ENCODE results near the gene SPATA6. TPM values are rescaled to one million over a fixed set of nuclear protein-coding genes. Genes with fewer than 3 reads are reported as not detected.
"Not testable (repeated sequence)": the region's sequence is repeated elsewhere in the genome, so short reads cannot be mapped to it uniquely, and the experiment has no call there.

SPATA6 gene
- total RNA-seq, 2 experiments from 2014 or later = 1.6 to 1.8 TPM

DNA sequence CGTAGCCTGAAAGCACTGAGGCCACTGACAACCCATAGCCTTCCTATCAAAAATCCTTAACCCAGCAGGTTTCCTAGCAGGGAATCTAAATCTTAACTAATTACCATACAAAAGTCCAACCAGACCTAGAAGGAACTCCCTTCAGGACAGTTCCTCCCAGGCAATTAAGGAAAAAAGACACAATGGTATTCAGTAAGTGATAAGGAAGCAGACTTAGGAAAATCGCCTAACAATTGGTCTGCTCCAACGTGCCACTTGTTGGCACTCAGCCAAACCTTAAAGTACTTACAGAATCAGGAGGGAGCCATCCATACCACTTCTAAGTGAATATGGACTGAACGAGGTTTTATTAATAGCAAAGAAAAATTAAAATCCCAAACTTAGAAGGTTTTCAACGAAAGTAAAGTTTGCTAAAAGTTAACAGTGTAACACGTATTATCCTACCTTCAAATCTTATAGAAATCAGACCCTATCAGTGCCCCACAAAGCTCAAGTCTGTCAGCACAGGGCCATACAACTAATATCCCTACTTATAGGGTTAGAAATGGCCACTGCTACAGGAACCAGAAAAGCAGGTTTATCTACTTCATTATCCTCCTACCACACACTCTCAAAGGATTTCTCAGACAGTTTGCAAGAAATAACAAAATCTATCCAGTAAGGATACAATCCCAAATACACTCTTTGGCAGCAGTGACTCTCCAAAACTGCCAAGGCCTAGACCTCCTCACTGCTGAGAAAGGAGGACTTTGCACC, 29.0 kb downstream of the SPATA6 start:
- Mint-ChIP-seq H3K27me3 (ENCODE audit: low read depth) (no peaks in the 10 kb centered on the region), H3K27ac (no peak overlapping the region), H3K9me3 (peaks cover 17% of the 10 kb centered on the region), H3K36me3 (ENCODE audit: low read depth) (peaks cover 2% of the 10 kb centered on the region), H3K4me3 (no peak overlapping the region), H3K4me1 (ENCODE audit: low read depth) (no peaks in the 10 kb centered on the region)
- CTCF ChIA-PET = no interaction called here
- DNase-seq = no peak
- intact Hi-C loops (cut with micrococcal nuclease) = no loop called here

DNA sequence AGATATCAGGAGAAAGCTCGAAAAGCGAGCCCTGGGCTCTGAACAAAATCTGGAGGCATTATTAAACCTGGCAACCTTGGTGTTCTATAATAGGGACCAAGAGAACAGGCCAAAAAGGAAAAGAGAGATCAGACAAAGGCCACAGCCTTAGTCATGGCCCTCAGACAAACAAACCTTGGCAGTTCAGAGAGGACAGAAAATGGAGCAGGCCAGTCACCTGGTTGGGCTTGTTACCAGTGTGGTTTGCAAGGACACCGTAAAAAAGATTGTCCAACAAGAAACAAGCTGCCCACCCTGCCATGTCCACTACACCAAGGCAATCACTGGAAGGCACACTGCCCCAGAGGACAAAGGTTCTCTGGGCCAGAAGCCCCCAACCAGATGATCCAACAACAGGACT, 31.2 kb downstream of the SPATA6 start:
- H3K4me1 Mint-ChIP-seq (ENCODE audit: low read depth); H3K4me3 Mint-ChIP-seq; intact Hi-C loops (cut with micrococcal nuclease); CTCF ChIA-PET; DNase-seq; H3K27me3 Mint-ChIP-seq (ENCODE audit: low read depth); H3K36me3 Mint-ChIP-seq (ENCODE audit: low read depth); H3K27ac Mint-ChIP-seq: not testable (repeated sequence)
- H3K9me3 Mint-ChIP-seq = peaks cover 19% of the 10 kb centered on the region

DNA sequence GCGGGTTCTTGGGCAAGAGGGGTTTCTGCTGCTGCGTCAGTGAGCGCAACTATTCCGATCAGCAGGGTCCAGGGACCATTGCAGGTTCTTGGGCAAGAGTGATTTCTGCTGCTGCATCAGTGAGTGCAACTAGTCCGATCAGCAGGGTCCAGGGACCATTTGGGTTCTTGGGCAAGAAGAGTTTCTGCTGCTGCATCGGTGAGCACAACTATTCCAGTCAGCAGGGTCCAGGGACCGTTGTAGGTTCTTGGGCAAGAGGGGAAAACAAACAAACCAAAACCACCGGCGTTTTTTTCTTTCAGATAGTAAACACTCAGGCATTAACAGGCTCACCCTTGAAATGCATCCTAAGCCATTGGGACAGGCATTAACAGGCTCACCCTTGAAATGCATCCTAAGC, 32.6 kb downstream of the SPATA6 start:
- Mint-ChIP-seq H3K4me1 (ENCODE audit: low read depth) (no peaks in the 10 kb centered on the region), H3K36me3 (ENCODE audit: low read depth) (peaks cover 2% of the 10 kb centered on the region), H3K27ac (no peak overlapping the region), H3K27me3 (ENCODE audit: low read depth) (no peaks in the 10 kb centered on the region), H3K4me3 (no peak overlapping the region), H3K9me3 (peaks cover 20% of the 10 kb centered on the region)
- CTCF ChIA-PET = no interaction called here
- no peak for DNase-seq
- intact Hi-C loops (cut with micrococcal nuclease) = no loop called here

DNA sequence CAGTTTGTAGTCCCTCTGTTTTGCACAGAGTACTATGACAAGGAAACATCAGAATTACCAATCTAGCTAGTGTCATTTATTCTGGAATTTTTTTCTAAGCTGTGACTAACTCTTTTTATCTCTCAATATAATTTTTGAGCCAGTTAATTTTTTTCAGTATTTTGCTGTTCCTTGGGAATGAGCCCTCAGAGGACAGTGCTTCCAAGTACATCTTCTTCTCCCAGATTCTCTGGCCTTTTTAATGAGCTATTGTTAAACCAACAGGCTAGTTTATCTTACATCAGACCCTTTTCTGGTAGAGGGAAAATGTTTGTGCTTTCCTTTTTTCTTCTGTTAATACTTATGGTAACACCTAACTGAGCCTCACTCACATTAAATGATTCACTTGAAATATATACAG, 34.6 kb downstream of the SPATA6 start:
- H3K4me3 Mint-ChIP-seq; H3K27me3 Mint-ChIP-seq (ENCODE audit: low read depth); H3K27ac Mint-ChIP-seq; H3K36me3 Mint-ChIP-seq (ENCODE audit: low read depth); intact Hi-C loops (cut with micrococcal nuclease); DNase-seq; CTCF ChIA-PET; H3K4me1 Mint-ChIP-seq (ENCODE audit: low read depth); H3K9me3 Mint-ChIP-seq: not testable (repeated sequence)

DNA sequence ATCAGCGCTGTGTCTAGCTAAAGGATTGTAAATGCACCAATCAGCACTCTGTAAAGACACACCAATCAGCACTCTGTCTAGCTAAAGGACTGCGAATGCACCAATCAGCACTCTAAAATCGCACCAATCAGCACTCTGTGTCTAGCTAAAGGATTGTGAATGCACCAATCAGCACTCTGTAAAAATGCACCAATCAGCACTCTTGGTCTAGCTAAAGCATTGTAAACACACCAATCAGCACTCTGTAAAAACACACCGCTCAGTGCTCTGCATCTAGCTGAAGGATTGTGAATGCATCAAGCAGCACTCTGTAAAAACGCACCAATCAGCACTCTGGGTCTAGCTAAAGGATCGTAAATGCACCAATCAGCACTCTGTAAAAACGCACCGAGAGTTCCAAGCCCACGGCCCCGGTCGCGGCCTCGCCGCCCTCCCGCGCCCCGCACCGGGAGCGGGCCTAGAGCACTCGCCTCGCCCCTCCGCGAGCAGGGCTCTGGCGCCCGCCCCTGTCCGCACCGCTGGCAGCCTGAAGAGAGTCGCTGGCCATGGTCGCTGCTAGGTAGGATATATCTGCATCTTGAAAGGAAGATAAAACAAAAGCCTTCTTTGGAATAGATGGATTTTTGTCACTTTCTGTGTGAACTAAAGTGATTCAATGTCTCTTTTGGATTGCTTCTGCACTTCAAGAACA, 36.5 kb downstream of the SPATA6 start:
- H3K4me1 Mint-ChIP-seq (ENCODE audit: low read depth); intact Hi-C loops (cut with micrococcal nuclease); CTCF ChIA-PET: not testable (repeated sequence)

DNA sequence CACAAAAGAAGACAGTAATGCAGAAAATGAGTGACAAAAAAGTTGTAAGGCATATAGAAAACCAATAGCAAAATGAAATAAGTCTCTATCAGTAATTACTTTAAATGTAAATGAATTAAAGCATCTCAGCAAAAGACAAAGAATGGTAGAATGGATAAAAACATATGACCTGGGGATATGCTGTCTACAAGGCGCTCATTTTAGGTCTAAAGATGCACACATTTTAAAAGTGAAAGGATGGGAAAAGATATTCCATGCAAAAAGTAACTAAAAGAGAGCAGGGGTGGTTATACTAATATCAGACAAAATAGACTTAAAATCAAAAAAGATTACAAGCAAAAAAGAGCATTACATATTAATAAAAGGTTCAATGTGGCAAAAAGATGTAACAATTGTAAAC, 41.2 kb downstream of the SPATA6 start:
- Mint-ChIP-seq H3K27ac (no peak overlapping the region), H3K4me1 (ENCODE audit: low read depth) (no peaks in the 10 kb centered on the region), H3K27me3 (ENCODE audit: low read depth) (peaks cover 4% of the 10 kb centered on the region), H3K4me3 (no peak overlapping the region), H3K9me3 (peaks cover 5% of the 10 kb centered on the region), H3K36me3 (ENCODE audit: low read depth) (no peaks in the 10 kb centered on the region)
- intact Hi-C loops (cut with micrococcal nuclease) = no loop called here
- CTCF ChIA-PET = no interaction called here
- no peak for DNase-seq

More for the DNA sequence above, 36.5 kb downstream of the SPATA6 start:
- not testable (repeated sequence) for H3K36me3 Mint-ChIP-seq (ENCODE audit: low read depth); H3K27ac Mint-ChIP-seq; H3K4me3 Mint-ChIP-seq; H3K27me3 Mint-ChIP-seq (ENCODE audit: low read depth); H3K9me3 Mint-ChIP-seq; DNase-seq

DNA sequence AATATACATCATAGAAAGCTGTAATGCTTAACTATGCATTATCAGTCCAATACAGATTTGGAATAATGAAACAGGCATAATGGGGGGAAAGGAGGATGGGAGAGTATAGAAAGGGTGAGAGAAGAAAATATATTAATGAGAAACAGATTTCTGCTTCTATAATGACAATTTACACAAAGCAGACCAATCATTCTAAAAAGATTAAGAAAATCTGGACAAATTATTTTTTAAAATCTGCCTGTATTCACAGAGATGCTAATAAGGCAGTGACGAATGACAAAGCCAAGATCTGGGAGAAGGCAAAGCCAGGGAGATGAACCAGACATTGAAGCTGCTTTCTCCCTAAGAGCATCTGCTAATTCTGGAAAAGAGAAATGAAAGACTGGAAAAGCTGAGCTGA, 50.0 kb downstream of the SPATA6 start:
- no peaks in the 10 kb centered on the region for H3K9me3 Mint-ChIP-seq
- H3K4me3 Mint-ChIP-seq = no peak overlapping the region
- intact Hi-C loops (cut with micrococcal nuclease) = no loop called here
- no peaks in the 10 kb centered on the region for H3K27me3 Mint-ChIP-seq (ENCODE audit: low read depth)
- CTCF ChIA-PET = no interaction called here
- H3K4me1 Mint-ChIP-seq (ENCODE audit: low read depth) = no peaks in the 10 kb centered on the region
- no peaks in the 10 kb centered on the region for H3K36me3 Mint-ChIP-seq (ENCODE audit: low read depth)
- DNase-seq = no peak
- H3K27ac Mint-ChIP-seq = no peak overlapping the region

DNA sequence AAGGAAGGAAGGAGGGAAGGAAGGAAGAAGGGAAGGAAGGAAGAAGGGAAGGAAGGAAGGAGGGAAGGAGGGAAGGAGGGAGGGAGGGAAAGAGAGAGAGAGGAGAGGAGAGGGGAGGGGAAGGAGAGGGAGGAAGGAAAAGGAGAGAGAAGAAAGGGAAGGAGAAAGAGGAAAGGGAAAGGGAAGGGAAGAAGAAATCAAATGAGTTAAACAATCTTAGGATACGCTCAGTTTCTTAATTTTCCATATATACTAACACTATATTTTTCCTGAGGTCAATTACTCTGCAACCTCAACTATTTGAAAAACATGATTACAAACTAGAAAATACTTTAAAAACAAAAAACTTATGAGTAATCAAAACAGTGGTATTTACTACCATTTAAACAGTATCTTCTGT, 53.3 kb downstream of the SPATA6 start:
- Mint-ChIP-seq H3K36me3 (ENCODE audit: low read depth) (no peaks in the 10 kb centered on the region), H3K27ac (no peak overlapping the region), H3K4me1 (ENCODE audit: low read depth) (no peaks in the 10 kb centered on the region), H3K4me3 (no peak overlapping the region), H3K9me3 (no peaks in the 10 kb centered on the region), H3K27me3 (ENCODE audit: low read depth) (no peaks in the 10 kb centered on the region)
- CTCF ChIA-PET = no interaction called here
- intact Hi-C loops (cut with micrococcal nuclease) = no loop called here
- DNase-seq = no peak

DNA sequence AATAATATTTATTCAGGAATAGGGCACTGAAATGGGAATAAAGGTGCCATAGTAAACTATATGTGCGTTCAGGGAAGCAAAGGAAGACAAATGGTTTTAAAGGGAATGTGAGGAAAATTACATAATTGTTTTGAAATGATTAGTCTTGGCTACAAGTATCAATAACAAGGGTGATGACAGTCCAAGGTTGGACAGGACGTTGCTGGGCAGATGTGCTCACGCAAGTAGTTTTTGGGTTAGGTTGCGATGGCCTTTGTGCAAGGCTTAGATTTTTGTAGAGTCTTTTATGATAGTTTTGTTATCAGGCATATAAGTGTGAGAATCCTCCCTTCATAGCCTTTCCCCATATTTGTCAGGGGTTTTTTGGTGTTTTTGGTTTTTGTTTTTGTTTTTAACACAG, 57.0 kb downstream of the SPATA6 start:
- CTCF ChIA-PET = no interaction called here
- H3K36me3 Mint-ChIP-seq (ENCODE audit: low read depth) = peaks cover under 1% of the 10 kb centered on the region
- intact Hi-C loops (cut with micrococcal nuclease) = no loop called here
- no peak for DNase-seq
- H3K4me1 Mint-ChIP-seq (ENCODE audit: low read depth) = no peaks in the 10 kb centered on the region
- no peak overlapping the region for H3K4me3 Mint-ChIP-seq
- H3K27me3 Mint-ChIP-seq (ENCODE audit: low read depth) = no peaks in the 10 kb centered on the region
- H3K9me3 Mint-ChIP-seq = no peaks in the 10 kb centered on the region
- H3K27ac Mint-ChIP-seq = no peak overlapping the region

DNA sequence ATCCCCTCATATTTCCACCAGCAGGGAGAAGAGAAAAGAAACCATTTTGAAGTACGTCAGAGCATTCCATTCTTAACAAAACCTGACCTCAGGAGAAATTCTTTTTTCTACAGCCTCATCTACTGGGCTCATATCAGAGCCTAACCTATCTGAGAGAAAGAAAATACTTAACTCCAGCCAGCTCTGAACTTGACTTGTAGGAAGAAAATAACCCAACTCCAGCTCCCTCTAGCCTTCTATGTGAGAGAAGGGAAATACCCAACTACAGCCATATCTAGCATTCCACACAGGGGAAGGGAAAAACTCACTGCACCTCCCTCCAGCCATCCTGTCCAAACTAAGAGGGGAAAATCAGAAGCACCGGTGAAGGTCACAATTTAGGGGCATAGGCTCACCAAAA, 57.7 kb downstream of the SPATA6 start:
- intact Hi-C loops (cut with micrococcal nuclease) = no loop called here
- no peak overlapping the region for H3K4me3 Mint-ChIP-seq
- no peaks in the 10 kb centered on the region for H3K4me1 Mint-ChIP-seq (ENCODE audit: low read depth)
- H3K27me3 Mint-ChIP-seq (ENCODE audit: low read depth) = no peaks in the 10 kb centered on the region
- H3K36me3 Mint-ChIP-seq (ENCODE audit: low read depth) = peaks cover 2% of the 10 kb centered on the region
- CTCF ChIA-PET = no interaction called here
- no peaks in the 10 kb centered on the region for H3K9me3 Mint-ChIP-seq
- H3K27ac Mint-ChIP-seq = no peak overlapping the region
- no peak for DNase-seq

DNA sequence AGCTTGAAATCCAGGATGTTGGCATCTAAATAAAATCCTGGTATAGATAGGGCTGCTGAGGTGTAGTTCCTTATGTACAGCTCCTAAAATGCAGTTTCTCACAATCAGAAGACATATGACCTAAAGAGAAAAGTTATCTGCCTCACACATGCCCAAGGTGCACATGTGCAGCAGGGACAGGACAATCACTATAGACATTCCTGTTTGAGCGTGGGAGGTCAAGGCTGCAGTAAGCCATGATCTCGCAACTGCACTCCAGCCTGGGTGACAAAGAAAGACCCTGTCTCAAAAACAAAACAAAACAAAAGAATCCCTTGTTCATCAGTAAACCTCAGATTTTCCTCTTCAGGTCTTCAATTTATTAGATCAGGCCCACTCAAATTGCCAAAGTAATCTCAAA, 66.1 kb downstream of the SPATA6 start:
- Mint-ChIP-seq H3K9me3 (peaks cover 2% of the 10 kb centered on the region), H3K4me1 (ENCODE audit: low read depth) (no peaks in the 10 kb centered on the region), H3K4me3 (no peak overlapping the region), H3K36me3 (ENCODE audit: low read depth) (peaks cover 2% of the 10 kb centered on the region), H3K27ac (no peak overlapping the region), H3K27me3 (ENCODE audit: low read depth) (no peaks in the 10 kb centered on the region)
- no peak for DNase-seq
- CTCF ChIA-PET = no interaction called here
- intact Hi-C loops (cut with micrococcal nuclease) = no loop called here

DNA sequence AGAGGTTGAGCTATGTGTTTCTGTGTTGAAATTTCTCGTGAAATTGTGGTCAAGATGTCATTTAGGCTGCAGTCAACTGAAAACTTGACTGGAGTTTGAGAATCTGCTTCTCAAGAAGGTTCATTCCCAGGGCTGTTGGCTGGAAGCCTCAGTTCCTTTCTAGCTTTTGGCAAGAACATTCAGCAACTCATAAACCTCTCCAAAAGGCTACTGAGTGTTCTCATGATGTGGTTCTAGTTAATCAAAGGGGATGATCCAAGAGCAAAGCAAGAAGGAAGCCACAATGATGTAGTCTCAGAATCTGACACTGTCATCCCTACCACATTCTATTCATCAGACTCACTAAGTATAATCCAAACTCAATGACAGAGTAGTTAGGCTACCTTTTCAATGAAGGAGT, 66.6 kb downstream of the SPATA6 start:
- Mint-ChIP-seq H3K4me3 (no peak overlapping the region), H3K36me3 (ENCODE audit: low read depth) (peaks cover 2% of the 10 kb centered on the region), H3K27me3 (ENCODE audit: low read depth) (no peaks in the 10 kb centered on the region), H3K4me1 (ENCODE audit: low read depth) (no peaks in the 10 kb centered on the region), H3K27ac (no peak overlapping the region), H3K9me3 (peaks cover 2% of the 10 kb centered on the region)
- intact Hi-C loops (cut with micrococcal nuclease) = no loop called here
- DNase-seq = no peak
- CTCF ChIA-PET = no interaction called here

DNA sequence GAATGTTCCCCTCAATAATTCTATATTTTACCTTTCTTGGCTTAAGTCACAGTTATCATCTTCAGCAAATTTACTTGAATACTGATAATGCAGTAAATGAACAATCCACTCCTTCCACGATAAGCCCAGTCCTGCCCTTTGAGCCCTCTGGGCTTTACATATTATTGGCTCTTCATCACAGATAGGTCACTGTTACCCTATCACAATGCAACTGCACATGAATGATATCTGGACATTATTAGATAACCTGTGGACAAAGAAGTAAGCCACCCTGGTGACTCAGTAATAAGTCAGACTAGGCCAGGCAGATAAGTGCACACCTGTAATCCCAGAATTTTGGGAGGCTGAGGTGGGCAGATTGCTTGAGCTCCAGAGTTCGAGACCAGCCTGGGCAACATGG, 69.4 kb downstream of the SPATA6 start:
- H3K4me3 Mint-ChIP-seq = no peak overlapping the region

More for the DNA sequence above, 69.4 kb downstream of the SPATA6 start:
- Mint-ChIP-seq H3K27me3 (ENCODE audit: low read depth) (no peaks in the 10 kb centered on the region), H3K4me1 (ENCODE audit: low read depth) (no peaks in the 10 kb centered on the region), H3K36me3 (ENCODE audit: low read depth) (no peaks in the 10 kb centered on the region), H3K9me3 (no peaks in the 10 kb centered on the region), H3K27ac (no peak overlapping the region)
- CTCF ChIA-PET = no interaction called here
- DNase-seq = no peak
- intact Hi-C loops (cut with micrococcal nuclease) = no loop called here

Measured in activated naive CD4-positive, alpha-beta T cell treated with anti-CD3 and anti-CD28 coated beads for 36 hours (primary cell).